HCT116 (cell line): Measurements from ENCODE around the gene SWT1. TPM values are rescaled to one million over a fixed set of nuclear protein-coding genes. Genes with fewer than 3 reads are reported as not detected.

Experiments
- ATAC-seq: fragments of 200-7000 bp; cut with Tn5 transposase; 2 replicates; pipeline ENCODE4 v1.9.1; 2020; ENCODE audit warnings: mild to moderate bottlenecking, moderate library complexity
- BruUV-seq: library from RNA; stranded (reverse); fragments of 400-500 nt; replicated peaks from 2 replicates; lab custom pipeline; 2021; lab: Mats Ljungman, UMichigan
- CTCF ChIA-PET: fragments of 300-600 bp; sonication (Branson Sonifier 250); formaldehyde crosslinking; loops from one replicate; lab custom pipeline; 2021; ENCODE audit warnings: antibody characterized with exemption; lab: Charles Lee
- POLR2A ChIA-PET: fragments of 300-600, 350-600 bp; sonication (Branson Sonifier 250); formaldehyde crosslinking; loops from one replicate; lab custom pipeline; 2021; ENCODE audit warnings: antibody characterized with exemption; lab: Charles Lee
- RAD21 ChIA-PET, 2 experiments: fragments of 300-600 bp; sonication (Branson Sonifier 250); formaldehyde crosslinking; loops; one replicate each; lab custom pipeline; 2023; ENCODE audit warnings: low total read pairs in 2 of 2; ENCODE audit not compliant: uncharacterized antibody in 2 of 2, unreplicated experiment in 2 of 2, low non-redundant PET in 1 of 2; lab: Charles Lee
- DNase-seq: peaks from one replicate; pipeline ENCODE4 v3.0.0-alpha.2; 2010; ENCODE audit warnings: low read depth, low spot score
- H2AFZ ChIP-seq: fragments of 200-600 bp; shearing (Covaris generic), sonication (generic); 2 replicates; pipeline ENCODE4 v1.6.1; 2017; ENCODE audit warnings: low read depth, mixed run types, mixed read lengths, antibody characterized with exemption, low read length; ENCODE audit not compliant: poor library complexity, severe bottlenecking
- H3K27ac ChIP-seq: 2 replicates; pipeline ENCODE4 v1.5.1; 2012; ENCODE audit warnings: low read depth, low read length
- H3K27me3 ChIP-seq: fragments of 200-600 bp; sonication (generic); 2 replicates; pipeline ENCODE4 v1.6.1; 2016; ENCODE audit warnings: mixed run types, low read length, mixed read lengths; ENCODE audit not compliant: insufficient read depth
- H3K36me3 ChIP-seq, 2 experiments: fragments of 200-500 bp in 1 of 2; fragments of 200-600 bp in 1 of 2; sonication (Bioruptor generic) in 1 of 2; sonication (generic) in 1 of 2; 2 replicates each; pipeline versions ENCODE4 v1.5.1 to v1.6.1; 2014 to 2016; ENCODE audit warnings: low read length in 2 of 2, inconsistent platforms in 1 of 2, mixed read lengths in 1 of 2, mixed run types in 1 of 2; ENCODE audit not compliant: insufficient read depth in 2 of 2, control insufficient read depth in 1 of 2
- H3K4me1 ChIP-seq, 2 experiments: fragments of 200-600 bp in 1 of 2; sonication (generic) in 1 of 2; 2 replicates each; pipeline versions ENCODE4 v1.5.1 to v1.6.1; 2012 to 2017; ENCODE audit warnings: low read length in 2 of 2, inconsistent platforms in 1 of 2, mild to moderate bottlenecking in 1 of 2, mixed read lengths in 1 of 2, mixed run types in 1 of 2, moderate library complexity in 1 of 2; ENCODE audit not compliant: insufficient read depth in 2 of 2, control insufficient read depth in 1 of 2
- H3K4me2 ChIP-seq: fragments of 200-600 bp; sonication (generic); 2 replicates; pipeline ENCODE4 v1.6.1; 2017; ENCODE audit warnings: mixed run types, low read length, mixed read lengths
- H3K4me3 ChIP-seq, 2 experiments: fragments of 200-600 bp in 1 of 2; sonication (generic) in 1 of 2; replicated peaks in 1 of 2; 2 replicates each; pipeline ENCODE4 v1.5.1; 2011 to 2016; ENCODE audit warnings: low read length in 2 of 2, control low read depth in 1 of 2, low read depth in 1 of 2, mild to moderate bottlenecking in 1 of 2, mixed read lengths in 1 of 2, mixed run types in 1 of 2
- H3K79me2 ChIP-seq: fragments of 200-600 bp; sonication (generic); 2 replicates; pipeline ENCODE4 v1.6.1; 2017; ENCODE audit warnings: mild to moderate bottlenecking, mixed run types, low read length, moderate library complexity, mixed read lengths; ENCODE audit not compliant: insufficient read depth
- H3K9ac ChIP-seq: fragments of 200-600 bp; sonication (generic); 2 replicates; pipeline ENCODE4 v1.6.1; 2016; ENCODE audit warnings: low read length, mixed read lengths
- H3K9me2 ChIP-seq: fragments of 200-600 bp; sonication (generic), shearing (Covaris generic); 2 replicates; pipeline ENCODE4 v1.6.1; 2017; ENCODE audit warnings: mixed run types, mild to moderate bottlenecking, moderate library complexity; ENCODE audit not compliant: insufficient read depth
- H3K9me3 ChIP-seq, 2 experiments: fragments of 200-500 bp in 1 of 2; fragments of 200-600 bp in 1 of 2; sonication (Bioruptor generic) in 1 of 2; sonication (generic) in 1 of 2; 2 replicates each; pipeline ENCODE4 v1.6.1; 2014 to 2017; ENCODE audit warnings: low read length in 2 of 2, mixed read lengths in 2 of 2, inconsistent platforms in 1 of 2, low read depth in 1 of 2, mild to moderate bottlenecking in 1 of 2, mixed run types in 1 of 2, moderate library complexity in 1 of 2; ENCODE audit not compliant: control insufficient read depth in 1 of 2, insufficient read depth in 1 of 2
- H4K20me1 ChIP-seq: fragments of 200-600 bp; sonication (generic), shearing (Covaris generic); 2 replicates; pipeline ENCODE4 v1.6.1; 2017; ENCODE audit warnings: mixed run types, mild to moderate bottlenecking, moderate library complexity; ENCODE audit not compliant: insufficient read depth
- CBX3 ChIP-seq: IDR thresholded peaks from 2 replicates; pipeline ENCODE4 v1.6.1; 2012; ENCODE audit warnings: low read depth
- EGR1 ChIP-seq: IDR thresholded peaks from 2 replicates; pipeline ENCODE4 v1.6.1; 2012; ENCODE audit warnings: low read depth
- ELF1 ChIP-seq: IDR thresholded peaks from 2 replicates; pipeline ENCODE4 v1.6.1; 2012; ENCODE audit warnings: low read depth, borderline replicate concordance
- EZH2 ChIP-seq: fragments of 200-600 bp; sonication (generic); IDR thresholded peaks from 2 replicates; pipeline ENCODE4 v1.6.1; 2017; ENCODE audit warnings: antibody characterized with exemption, mixed run types
- EZH2phosphoT487 ChIP-seq: fragments of 200-600 bp; IDR thresholded peaks from 2 replicates; pipeline ENCODE4 v1.6.1; 2018; ENCODE audit warnings: antibody characterized with exemption, borderline replicate concordance
- JUND ChIP-seq: IDR thresholded peaks from 2 replicates; pipeline ENCODE4 v1.6.1; 2012
- MAX ChIP-seq: IDR thresholded peaks from 2 replicates; pipeline ENCODE4 v1.6.1; 2012
- POLR2A ChIP-seq: IDR thresholded peaks from 2 replicates; pipeline ENCODE4 v1.7.0; 2011; ENCODE audit warnings: borderline replicate concordance; ENCODE audit not compliant: insufficient read depth, insufficient read length; ENCODE audit errors: extremely low read depth
- POLR2AphosphoS5 ChIP-seq: IDR thresholded peaks from 2 replicates; pipeline ENCODE4 v1.6.1; 2011; ENCODE audit warnings: mild to moderate bottlenecking, low read depth, low read length, moderate library complexity
- RAD21 ChIP-seq: IDR thresholded peaks from 2 replicates; pipeline ENCODE4 v1.6.1; 2012; ENCODE audit warnings: low read depth, mild to moderate bottlenecking
- REST ChIP-seq: IDR thresholded peaks from 2 replicates; pipeline ENCODE4 v1.6.1; 2012; ENCODE audit warnings: low read depth
- SIN3A ChIP-seq: IDR thresholded peaks from 2 replicates; pipeline ENCODE4 v1.6.1; 2012; ENCODE audit warnings: low read depth
- SP1 ChIP-seq: IDR thresholded peaks from 2 replicates; pipeline ENCODE4 v1.6.1; 2012; ENCODE audit warnings: low read depth
- SRF ChIP-seq: IDR thresholded peaks from 2 replicates; pipeline ENCODE4 v1.6.1; 2012; ENCODE audit warnings: low read depth
- TCF7L2 ChIP-seq: IDR thresholded peaks from 2 replicates; pipeline ENCODE4 v1.7.0; 2011; ENCODE audit warnings: borderline replicate concordance, inconsistent platforms; ENCODE audit not compliant: insufficient read depth, insufficient read length; ENCODE audit errors: extremely low read depth
- YY1 ChIP-seq: IDR thresholded peaks from 2 replicates; pipeline ENCODE4 v1.6.1; 2011; ENCODE audit warnings: low read length, low read depth, moderate library complexity, mild to moderate bottlenecking; ENCODE audit not compliant: insufficient replicate concordance; ENCODE audit errors: extremely low read depth
- ZFX ChIP-seq: fragments of 450-650 bp; IDR thresholded peaks from 2 replicates; pipeline ENCODE4 v1.6.1; 2017
- ZNF274 ChIP-seq: fragments of 200-500 bp; sonication (Bioruptor generic); IDR thresholded peaks from 2 replicates; pipeline ENCODE4 v1.6.1; 2014; ENCODE audit warnings: mild to moderate bottlenecking, low read depth, low read length, inconsistent platforms
- intact Hi-C: fragments of 100-400 bp; cut with micrococcal nuclease; formaldehyde crosslinking; loops from 2 replicates; pipeline ENCODE4 v1.10.0; 2022
- total RNA-seq: library from RNA; stranded (reverse); gene quantifications from one replicate; pipeline ENCODE4 v1.2.1, GENCODE V29; 2021; ENCODE audit not compliant: unreplicated experiment
- TF ChIP-seq, protein P1 (sequence below): IDR thresholded peaks from 2 replicates; pipeline ENCODE4 v1.6.1; 2011; ENCODE audit warnings: mild to moderate bottlenecking, low read length, moderate library complexity; ENCODE audit not compliant: insufficient replicate concordance; ENCODE audit errors: extremely low read depth
- TF ChIP-seq, protein P2 (sequence below), 3 experiments: fragments of 200-600 bp in 1 of 3; sonication (generic) in 1 of 3; IDR thresholded peaks in 2 of 3; conservative IDR thresholded peaks in 1 of 3; 2 replicates each; pipeline ENCODE4 v1.5.1; 2012 to 2017; ENCODE audit warnings: low read depth in 2 of 3, low read length in 2 of 3, antibody characterized with exemption in 1 of 3, borderline replicate concordance in 1 of 3, control low read depth in 1 of 3, mild to moderate bottlenecking in 1 of 3, mixed read lengths in 1 of 3, mixed run types in 1 of 3, moderate library complexity in 1 of 3; ENCODE audit not compliant: insufficient read depth in 1 of 3

SWT1 gene
- total RNA-seq, 1 experiment from 2014 or later, result 3.3 TPM

DNA sequence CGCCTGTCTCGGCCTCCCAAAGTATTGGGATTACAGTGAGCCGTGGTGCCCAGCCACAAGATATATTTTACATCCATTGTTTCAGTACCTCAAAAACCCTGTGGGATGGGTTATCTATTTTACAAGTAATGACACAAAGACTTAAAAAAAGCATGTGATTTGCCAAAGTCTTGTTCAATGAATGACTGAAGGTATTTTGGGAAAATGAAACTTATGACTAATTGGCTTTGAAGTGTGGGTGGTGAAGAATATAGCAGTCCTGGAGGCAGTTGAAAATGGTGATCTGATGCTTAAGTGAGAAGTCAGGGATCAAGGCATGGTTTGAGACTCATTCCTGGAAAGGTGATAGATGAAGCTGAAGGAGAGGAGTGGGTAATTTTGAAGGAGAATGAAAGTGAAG is 3.0 kb downstream of the SWT1 start:
- no TSS peak for BruUV-seq

More for the DNA sequence above, 3.0 kb downstream of the SWT1 start:
- no peaks in the 10 kb centered on the region for H3K9me3 ChIP-seq
- no peak overlapping the region for H3K9ac ChIP-seq
- H3K27me3 ChIP-seq, result no peaks in the 10 kb centered on the region
- no peak overlapping the region for H3K27ac ChIP-seq
- POLR2A ChIA-PET, result no interaction called here
- H3K36me3 ChIP-seq, result no peaks in the 10 kb centered on the region
- no peak overlapping the region for H2AFZ ChIP-seq
- no peak for TF ChIP-seq ELF1
- no peak for TF ChIP-seq POLR2AphosphoS5
- no peak for TF ChIP-seq POLR2A
- no peak for TF ChIP-seq ZFX
- TF ChIP-seq YY1, result no peak
- TF ChIP-seq SIN3A, result no peak
- no peak for TF ChIP-seq REST
- TF ChIP-seq SRF, result no peak
- no peak for TF ChIP-seq ZNF274
- TF ChIP-seq, protein P1, sequence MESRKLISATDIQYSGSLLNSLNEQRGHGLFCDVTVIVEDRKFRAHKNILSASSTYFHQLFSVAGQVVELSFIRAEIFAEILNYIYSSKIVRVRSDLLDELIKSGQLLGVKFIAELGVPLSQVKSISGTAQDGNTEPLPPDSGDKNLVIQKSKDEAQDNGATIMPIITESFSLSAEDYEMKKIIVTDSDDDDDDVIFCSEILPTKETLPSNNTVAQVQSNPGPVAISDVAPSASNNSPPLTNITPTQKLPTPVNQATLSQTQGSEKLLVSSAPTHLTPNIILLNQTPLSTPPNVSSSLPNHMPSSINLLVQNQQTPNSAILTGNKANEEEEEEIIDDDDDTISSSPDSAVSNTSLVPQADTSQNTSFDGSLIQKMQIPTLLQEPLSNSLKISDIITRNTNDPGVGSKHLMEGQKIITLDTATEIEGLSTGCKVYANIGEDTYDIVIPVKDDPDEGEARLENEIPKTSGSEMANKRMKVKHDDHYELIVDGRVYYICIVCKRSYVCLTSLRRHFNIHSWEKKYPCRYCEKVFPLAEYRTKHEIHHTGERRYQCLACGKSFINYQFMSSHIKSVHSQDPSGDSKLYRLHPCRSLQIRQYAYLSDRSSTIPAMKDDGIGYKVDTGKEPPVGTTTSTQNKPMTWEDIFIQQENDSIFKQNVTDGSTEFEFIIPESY, result no peak
- no peak for TF ChIP-seq JUND
- TF ChIP-seq EZH2, result no peak
- TF ChIP-seq EGR1, result no peak
- TF ChIP-seq, protein P2, sequence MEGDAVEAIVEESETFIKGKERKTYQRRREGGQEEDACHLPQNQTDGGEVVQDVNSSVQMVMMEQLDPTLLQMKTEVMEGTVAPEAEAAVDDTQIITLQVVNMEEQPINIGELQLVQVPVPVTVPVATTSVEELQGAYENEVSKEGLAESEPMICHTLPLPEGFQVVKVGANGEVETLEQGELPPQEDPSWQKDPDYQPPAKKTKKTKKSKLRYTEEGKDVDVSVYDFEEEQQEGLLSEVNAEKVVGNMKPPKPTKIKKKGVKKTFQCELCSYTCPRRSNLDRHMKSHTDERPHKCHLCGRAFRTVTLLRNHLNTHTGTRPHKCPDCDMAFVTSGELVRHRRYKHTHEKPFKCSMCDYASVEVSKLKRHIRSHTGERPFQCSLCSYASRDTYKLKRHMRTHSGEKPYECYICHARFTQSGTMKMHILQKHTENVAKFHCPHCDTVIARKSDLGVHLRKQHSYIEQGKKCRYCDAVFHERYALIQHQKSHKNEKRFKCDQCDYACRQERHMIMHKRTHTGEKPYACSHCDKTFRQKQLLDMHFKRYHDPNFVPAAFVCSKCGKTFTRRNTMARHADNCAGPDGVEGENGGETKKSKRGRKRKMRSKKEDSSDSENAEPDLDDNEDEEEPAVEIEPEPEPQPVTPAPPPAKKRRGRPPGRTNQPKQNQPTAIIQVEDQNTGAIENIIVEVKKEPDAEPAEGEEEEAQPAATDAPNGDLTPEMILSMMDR (IDR thresholded peaks at IDR 0.05 in 2 of 3, conservative IDR thresholded peaks at IDR 0.05 in 1 of 3; ENCODE audit: borderline replicate concordance in 1 of 3, insufficient read depth in 1 of 3, low read depth in 2 of 3, low read length in 2 of 3), result no peak
- no peak for TF ChIP-seq MAX
- no peak for TF ChIP-seq CBX3
- TF ChIP-seq RAD21, result no peak
- TF ChIP-seq TCF7L2, result no peak
- TF ChIP-seq SP1, result no peak
- TF ChIP-seq EZH2phosphoT487, result no peak
- no peaks in the 10 kb centered on the region for H4K20me1 ChIP-seq
- 0 out of 2 replicates have a peak overlapping the region, but pooled peaks have one; percentile 23 for H3K4me2 ChIP-seq
- RAD21 ChIA-PET, result no interaction called here
- H3K9me2 ChIP-seq, result no peaks in the 10 kb centered on the region
- H3K79me2 ChIP-seq, result peaks cover 14% of the 10 kb centered on the region
- CTCF ChIA-PET, result interaction anchor here (3.1 kb wide), 1 partner anchor 10 kb away, joined by 25 read pairs; no protein-coding TSS in a partner anchor
- ATAC-seq (no peak), DNase-seq (no peak)
- no peak overlapping the region for H3K4me3 ChIP-seq
- peaks cover 0 to 19% of the 10 kb centered on the region in 2 experiments; a peak in 2 of 4 replicates for H3K4me1 ChIP-seq
- intact Hi-C loops, result loop anchor here (5.0 to 10.0 kb wide), 2 partner anchors 155 to 173 kb away; partner anchors contain the start of gene IVNS1ABP
